ENCODE data around the gene HECTD2. TPM values are rescaled to one million over a fixed set of nuclear protein-coding genes. Genes with fewer than 3 reads are reported as not detected.
"Not testable (repeated sequence)": the region's sequence is repeated elsewhere in the genome, so short reads cannot be mapped to it uniquely, and the experiment has no call there.

HECTD2 gene
- total RNA-seq, 1 donor from 2014 or later: 27.6 TPM

- Mint-ChIP-seq H3K9me3 (ENCODE audit: unreplicated experiment) (peaks cover 7% of the 10 kb centered on the region), H3K4me1 (ENCODE audit: low read depth, unreplicated experiment) (peaks cover 6% of the 10 kb centered on the region)
- DNase-seq: no peak
Measured at GRCh38 chr10:91556691-91557566, 146.8 kb downstream of the HECTD2 start.

GRCh38 chr10:91557651-91558111, 147.5 kb downstream of the HECTD2 start:
- no peak overlapping the region for H3K27ac Mint-ChIP-seq (ENCODE audit: unreplicated experiment)
- H3K9me3 Mint-ChIP-seq (ENCODE audit: unreplicated experiment): peaks cover 8% of the 10 kb centered on the region
- no peak for DNase-seq
- TF ChIP-seq CTCF (IDR thresholded peaks at IDR 0.05; ENCODE audit: partially characterized antibody, unreplicated experiment): no peak
- no peaks in the 10 kb centered on the region for H3K27me3 Mint-ChIP-seq (ENCODE audit: unreplicated experiment)
- H3K4me1 Mint-ChIP-seq (ENCODE audit: low read depth, unreplicated experiment): peaks cover 5% of the 10 kb centered on the region
- peaks cover 20% of the 10 kb centered on the region for H3K36me3 Mint-ChIP-seq (ENCODE audit: unreplicated experiment)
- no peak overlapping the region for H3K4me3 Mint-ChIP-seq (ENCODE audit: unreplicated experiment)

More at GRCh38 chr10:91556691-91557566, 146.8 kb downstream of the HECTD2 start:
- Mint-ChIP-seq H3K4me3 (ENCODE audit: unreplicated experiment) (no peak overlapping the region), H3K27ac (ENCODE audit: unreplicated experiment) (no peak overlapping the region), H3K27me3 (ENCODE audit: unreplicated experiment) (peaks cover under 1% of the 10 kb centered on the region), H3K36me3 (ENCODE audit: unreplicated experiment) (peaks cover 13% of the 10 kb centered on the region)
- TF ChIP-seq CTCF (IDR thresholded peaks at IDR 0.05; ENCODE audit: partially characterized antibody, unreplicated experiment): no peak

GRCh38 chr10:91558473-91558872, 148.3 kb downstream of the HECTD2 start:
- Mint-ChIP-seq H3K27ac (ENCODE audit: unreplicated experiment) (no peak overlapping the region), H3K4me3 (ENCODE audit: unreplicated experiment) (no peak overlapping the region), H3K9me3 (ENCODE audit: unreplicated experiment) (peaks cover 8% of the 10 kb centered on the region), H3K36me3 (ENCODE audit: unreplicated experiment) (peaks cover 24% of the 10 kb centered on the region), H3K4me1 (ENCODE audit: low read depth, unreplicated experiment) (peaks cover 5% of the 10 kb centered on the region), H3K27me3 (ENCODE audit: unreplicated experiment) (no peaks in the 10 kb centered on the region)
- no peak for TF ChIP-seq CTCF (IDR thresholded peaks at IDR 0.05; ENCODE audit: partially characterized antibody, unreplicated experiment)
- DNase-seq: no peak

GRCh38 chr10:91559169-91559568, 149.0 kb downstream of the HECTD2 start:
- Mint-ChIP-seq H3K27ac (ENCODE audit: unreplicated experiment) (no peak overlapping the region), H3K27me3 (ENCODE audit: unreplicated experiment) (no peaks in the 10 kb centered on the region), H3K4me3 (ENCODE audit: unreplicated experiment) (no peak overlapping the region), H3K9me3 (ENCODE audit: unreplicated experiment) (peaks cover 8% of the 10 kb centered on the region), H3K36me3 (ENCODE audit: unreplicated experiment) (peaks cover 25% of the 10 kb centered on the region), H3K4me1 (ENCODE audit: low read depth, unreplicated experiment) (peaks cover 5% of the 10 kb centered on the region)
- no peak for TF ChIP-seq CTCF (IDR thresholded peaks at IDR 0.05; ENCODE audit: partially characterized antibody, unreplicated experiment)
- no peak for DNase-seq

- DNase-seq: no peak
- no peak overlapping the region for H3K4me3 Mint-ChIP-seq (ENCODE audit: unreplicated experiment)
- TF ChIP-seq CTCF (IDR thresholded peaks at IDR 0.05; ENCODE audit: partially characterized antibody, unreplicated experiment): no peak
- H3K27ac Mint-ChIP-seq (ENCODE audit: unreplicated experiment): no peak overlapping the region
- H3K9me3 Mint-ChIP-seq (ENCODE audit: unreplicated experiment): peaks cover 8% of the 10 kb centered on the region
- peaks cover 25% of the 10 kb centered on the region for H3K36me3 Mint-ChIP-seq (ENCODE audit: unreplicated experiment)
- no peaks in the 10 kb centered on the region for H3K27me3 Mint-ChIP-seq (ENCODE audit: unreplicated experiment)
- peaks cover 5% of the 10 kb centered on the region for H3K4me1 Mint-ChIP-seq (ENCODE audit: low read depth, unreplicated experiment)
Measured at GRCh38 chr10:91559750-91560149, 149.6 kb downstream of the HECTD2 start.

GRCh38 chr10:91560827-91561226, 150.7 kb downstream of the HECTD2 start:
- H3K4me3 Mint-ChIP-seq (ENCODE audit: unreplicated experiment); H3K27me3 Mint-ChIP-seq (ENCODE audit: unreplicated experiment); DNase-seq; H3K27ac Mint-ChIP-seq (ENCODE audit: unreplicated experiment); H3K9me3 Mint-ChIP-seq (ENCODE audit: unreplicated experiment); H3K4me1 Mint-ChIP-seq (ENCODE audit: low read depth, unreplicated experiment): not testable (repeated sequence)
- peaks cover 25% of the 10 kb centered on the region for H3K36me3 Mint-ChIP-seq (ENCODE audit: unreplicated experiment)
